H1 (cell line): ENCODE data around the gene ASCL2. TPM values are rescaled to one million over a fixed set of nuclear protein-coding genes. Genes with fewer than 3 reads are reported as not detected.

Source experiments
- CTCF ChIA-PET: fragments of 300-600 bp; sonication (Branson Sonifier 250); formaldehyde crosslinking; loops from one replicate; lab custom pipeline; 2021; ENCODE audit not compliant: partially characterized antibody; lab: Charles Lee
- POLR2A ChIA-PET: fragments of 300-600 bp; sonication (Branson Sonifier 250); formaldehyde crosslinking; loops from one replicate; lab custom pipeline; 2021; ENCODE audit warnings: inconsistent platforms; ENCODE audit not compliant: partially characterized antibody; lab: Charles Lee
- DNase-seq, 2 experiments: peaks; one replicate each; pipeline versions ENCODE4 v3.0.0 to v3.0.0-alpha.2; 2010 to 2022; ENCODE audit warnings: low spot score in 2 of 2, low read depth in 1 of 2, mixed read lengths in 1 of 2
- FAIRE-seq: peaks from 2 replicates; lab custom pipeline; 2011; peaks lifted over from hg19 to GRCh38; lab: Jason Lieb, UNC
- H2AFZ ChIP-seq: 2 replicates; pipeline ENCODE4 v1.8.1; 2012; ENCODE audit warnings: low read length, inconsistent platforms
- H2AK5ac ChIP-seq: 2 replicates; pipeline ENCODE4 v1.6.1; 2013; ENCODE audit warnings: low read depth, low read length
- H2BK120ac ChIP-seq: replicated peaks from 2 replicates; pipeline ENCODE3; 2013; ENCODE audit warnings: low read depth, low read length, inconsistent platforms
- H2BK12ac ChIP-seq: 2 replicates; pipeline ENCODE4 v1.6.1; 2013; ENCODE audit warnings: low read depth, low read length
- H2BK15ac ChIP-seq: 2 replicates; pipeline ENCODE4 v1.6.1; 2013; ENCODE audit warnings: low read length
- H2BK20ac ChIP-seq: 2 replicates; pipeline ENCODE4 v1.6.1; 2013; ENCODE audit warnings: low read length
- H2BK5ac ChIP-seq: 2 replicates; pipeline ENCODE4 v1.6.1; 2013; ENCODE audit warnings: low read depth, low read length
- H3K14ac ChIP-seq: 2 replicates; pipeline ENCODE4 v1.6.1; 2013; ENCODE audit warnings: inconsistent platforms; ENCODE audit not compliant: insufficient read length
- H3K18ac ChIP-seq: 2 replicates; pipeline ENCODE4 v1.6.1; 2013; ENCODE audit warnings: low read length; ENCODE audit errors: extremely low read depth
- H3K23ac ChIP-seq: 2 replicates; pipeline ENCODE4 v1.6.1; 2013; ENCODE audit warnings: inconsistent platforms; ENCODE audit not compliant: insufficient read length
- H3K23me2 ChIP-seq: 2 replicates; pipeline ENCODE4 v1.6.1; 2013; ENCODE audit warnings: low read depth, low read length
- H3K27ac ChIP-seq: 2 replicates; pipeline ENCODE4 v1.6.1; 2011; ENCODE audit warnings: low read depth, low read length, inconsistent platforms
- H3K27me3 ChIP-seq, 4 experiments: replicated peaks in 1 of 4; 1 replicate in 1 of 4; 2 replicates in 3 of 4; pipeline versions ENCODE4 v1.6.1 to v1.8.1; 2011 to 2013; ENCODE audit warnings: low read length in 3 of 4, mild to moderate bottlenecking in 3 of 4, inconsistent platforms in 2 of 4, mixed read lengths in 2 of 4, moderate library complexity in 1 of 4; ENCODE audit not compliant: control insufficient read depth in 3 of 4, insufficient read depth in 3 of 4; ENCODE audit errors: extremely low read depth in 1 of 4
- H3K36me3 ChIP-seq, 4 experiments: 2 replicates each; pipeline versions ENCODE4 v1.6.1 to v1.8.1; 2011 to 2013; ENCODE audit warnings: mild to moderate bottlenecking in 4 of 4, low read length in 3 of 4, moderate library complexity in 2 of 4, control low read depth in 1 of 4, inconsistent platforms in 1 of 4; ENCODE audit not compliant: insufficient read depth in 4 of 4, control insufficient read depth in 2 of 4
- H3K4ac ChIP-seq: replicated peaks from 2 replicates; pipeline ENCODE3; 2013; ENCODE audit warnings: low read length, low read depth, mixed read lengths, inconsistent platforms; ENCODE audit not compliant: insufficient read length
- H3K4me1 ChIP-seq, 4 experiments: replicated peaks in 1 of 4; 1 replicate in 1 of 4; 2 replicates in 3 of 4; pipeline versions ENCODE4 v1.6.1 to v1.8.1; 2011 to 2013; ENCODE audit warnings: low read length in 3 of 4, inconsistent platforms in 2 of 4, mixed read lengths in 1 of 4; ENCODE audit not compliant: insufficient read depth in 4 of 4, control insufficient read depth in 3 of 4
- H3K4me2 ChIP-seq, 2 experiments: 2 replicates each; pipeline versions ENCODE4 v1.6.1 to v1.8.1; 2011 to 2013; ENCODE audit warnings: low read depth in 2 of 2, low read length in 2 of 2, control low read depth in 1 of 2, inconsistent platforms in 1 of 2, mild to moderate bottlenecking in 1 of 2; ENCODE audit not compliant: insufficient read depth in 1 of 2
- H3K4me3 ChIP-seq, 4 experiments: fragments of 200-600, 300-600 bp in 1 of 4; sonication (generic), shearing (Covaris generic), sonication (Bioruptor Twin) in 1 of 4; 2 replicates each; pipeline versions ENCODE4 v1.5.1 to v1.8.1; 2011 to 2016; ENCODE audit warnings: low read length in 4 of 4, low read depth in 3 of 4, control low read depth in 2 of 4, inconsistent platforms in 2 of 4, mild to moderate bottlenecking in 2 of 4, mixed read lengths in 1 of 4, moderate library complexity in 1 of 4; ENCODE audit not compliant: insufficient read depth in 2 of 4; ENCODE audit errors: extremely low read depth in 1 of 4
- H3K56ac ChIP-seq: replicated peaks from 2 replicates; pipeline ENCODE3; 2013; ENCODE audit warnings: low read depth, mild to moderate bottlenecking, mixed read lengths, low read length, inconsistent platforms; ENCODE audit not compliant: insufficient read length
- H3K79me1 ChIP-seq: 2 replicates; pipeline ENCODE4 v1.6.1; 2013; ENCODE audit warnings: low read depth, low read length, control low read depth
- H3K79me2 ChIP-seq, 2 experiments: 2 replicates each; pipeline versions ENCODE4 v1.6.1 to v1.8.1; 2012 to 2013; ENCODE audit warnings: low read length in 2 of 2, mild to moderate bottlenecking in 2 of 2, inconsistent platforms in 1 of 2; ENCODE audit not compliant: insufficient read depth in 2 of 2, control insufficient read depth in 1 of 2
- H3K9ac ChIP-seq, 4 experiments: replicated peaks in 1 of 4; 1 replicate in 1 of 4; 2 replicates in 3 of 4; pipeline versions ENCODE4 v1.6.1 to v1.8.1; 2011 to 2013; ENCODE audit warnings: low read depth in 3 of 4, low read length in 3 of 4, control low read depth in 2 of 4, mild to moderate bottlenecking in 2 of 4, moderate library complexity in 2 of 4, inconsistent platforms in 1 of 4; ENCODE audit errors: extremely low read depth in 1 of 4
- H3K9me3 ChIP-seq, 2 experiments: 2 replicates each; pipeline versions ENCODE4 v1.6.1 to v1.8.1; 2012 to 2013; ENCODE audit warnings: mild to moderate bottlenecking in 2 of 2, moderate library complexity in 2 of 2, control low read depth in 1 of 2, inconsistent platforms in 1 of 2, low read depth in 1 of 2, low read length in 1 of 2, mixed read lengths in 1 of 2; ENCODE audit not compliant: insufficient read depth in 2 of 2
- H4K20me1 ChIP-seq, 2 experiments: replicated peaks in 1 of 2; 2 replicates each; pipeline versions ENCODE3 to v1.8.1; 2011 to 2013; ENCODE audit warnings: inconsistent platforms in 2 of 2, low read length in 2 of 2, mild to moderate bottlenecking in 1 of 2; ENCODE audit not compliant: insufficient read depth in 2 of 2, control insufficient read depth in 1 of 2
- H4K5ac ChIP-seq: 2 replicates; pipeline ENCODE4 v1.6.1; 2013; ENCODE audit warnings: low read length, low read depth, mixed read lengths, inconsistent platforms; ENCODE audit not compliant: insufficient read length
- H4K8ac ChIP-seq: 2 replicates; pipeline ENCODE4 v1.8.0; 2013; ENCODE audit warnings: mild to moderate bottlenecking, moderate library complexity, low read length, inconsistent platforms; ENCODE audit not compliant: insufficient read depth; ENCODE audit errors: extremely low read depth
- H4K91ac ChIP-seq: replicated peaks from 2 replicates; pipeline ENCODE3; 2013; ENCODE audit warnings: low read length, mixed read lengths, inconsistent platforms; ENCODE audit not compliant: insufficient read length
- BCL11A ChIP-seq, 2 experiments: IDR thresholded peaks; one replicate each; pipeline ENCODE4 v1.6.1; 2011; ENCODE audit warnings: low read depth in 2 of 2, low read length in 2 of 2, mild to moderate bottlenecking in 2 of 2
- CBX8 ChIP-seq: fragments of 300-800, 300-1000 bp; sonication (generic); IDR thresholded peaks from 2 replicates; pipeline ENCODE4 v1.7.1; 2016; ENCODE audit warnings: low read depth, low read length, borderline replicate concordance
- CREB1 ChIP-seq: IDR thresholded peaks from 2 replicates; pipeline ENCODE4 v1.6.1; 2012; ENCODE audit warnings: inconsistent platforms
- EP300 ChIP-seq, 2 experiments: IDR thresholded peaks; 1 replicate in 1 of 2; 2 replicates in 1 of 2; pipeline ENCODE4 v1.6.1; 2011 to 2012; ENCODE audit warnings: low read depth in 2 of 2, low read length in 2 of 2, mild to moderate bottlenecking in 2 of 2, borderline replicate concordance in 1 of 2, inconsistent platforms in 1 of 2, moderate library complexity in 1 of 2
- JUND ChIP-seq: IDR thresholded peaks from 2 replicates; pipeline ENCODE4 v1.6.1; 2011; ENCODE audit warnings: mild to moderate bottlenecking, improper control_type of control experiment, low read length
- POLR2AphosphoS5 ChIP-seq: IDR thresholded peaks from 2 replicates; pipeline ENCODE4 v1.6.1; 2011; ENCODE audit warnings: low read depth, low read length
- POU5F1 ChIP-seq: IDR thresholded peaks from 2 replicates; pipeline ENCODE4 v1.6.1; 2011; ENCODE audit warnings: low read depth, mild to moderate bottlenecking, low read length, moderate library complexity
- RBBP5 ChIP-seq: IDR thresholded peaks from 2 replicates; pipeline ENCODE4 v1.7.1; 2012; ENCODE audit warnings: low read depth, mild to moderate bottlenecking, inconsistent platforms, low read length, moderate library complexity, borderline replicate concordance
- RNF2 ChIP-seq: fragments of 200-900, 300-1000 bp; sonication (generic); IDR thresholded peaks from 2 replicates; pipeline ENCODE4 v1.7.1; 2016; ENCODE audit warnings: borderline replicate concordance, low read depth, mild to moderate bottlenecking, antibody characterized with exemption, low read length; ENCODE audit not compliant: poor library complexity, severe bottlenecking; ENCODE audit errors: missing control alignments
- RXRA ChIP-seq: IDR thresholded peaks from 2 replicates; pipeline ENCODE4 v1.6.1; 2011; ENCODE audit warnings: low read depth, mild to moderate bottlenecking, low read length, moderate library complexity; ENCODE audit not compliant: insufficient read depth
- TBP ChIP-seq: IDR thresholded peaks from 2 replicates; pipeline ENCODE4 v1.6.1; 2011; ENCODE audit warnings: low read depth, low read length, improper control_type of control experiment
- TEAD4 ChIP-seq: IDR thresholded peaks from 2 replicates; pipeline ENCODE4 v1.6.1; 2012; ENCODE audit warnings: low read depth, low read length, inconsistent platforms, mixed read lengths
- WGBS, 2 experiments: shearing (Covaris generic) in 1 of 2; methylation state at CpG; one replicate each; pipeline versions ENCODE4 v1.1.6 to v1.1.7; 2013 to 2015; ENCODE audit warnings: low lambda C conversion rate in 2 of 2, mixed read lengths in 2 of 2, inconsistent platforms in 1 of 2, low coverage in 1 of 2, missing lambda C conversion rate in 1 of 2; ENCODE audit not compliant: insufficient replicate concordance in 2 of 2, insufficient coverage in 1 of 2, insufficient read length in 1 of 2; ENCODE audit errors: extremely low coverage in 1 of 2, missing lambda C conversion rate in 1 of 2; 5-methylcytosine and 5-hydroxymethylcytosine counted together
- polyA plus RNA-seq, 7 experiments: library from polyadenylated mRNA; depleted of rRNA in 3 of 7; stranded (reverse) in 5 of 7; unstranded in 2 of 7; fragments of >200 nt in 5 of 7; fragments of 200-250 nt in 2 of 7; gene quantifications; 1 replicate in 5 of 7; 2 replicates in 1 of 7; 4 replicates in 1 of 7; pipeline versions ENCODE4 v1.2.1 to v1.2.3, GENCODE V29; 2011 to 2013; ENCODE audit warnings: missing spikeins in 2 of 7, mixed read lengths in 2 of 7
- total RNA-seq: library from RNA; stranded (reverse); fragmentation: NEBNext Ultra II Directional; extraction: Animal tissue kit (Norgen Biotek cat#: 25700); gene quantifications from 2 replicates; pipeline ENCODE4 v1.2.1, GENCODE V29; 2021
- TF ChIP-seq, protein P1 (sequence below): IDR thresholded peaks from 2 replicates; pipeline ENCODE4 v1.6.1; 2011; ENCODE audit warnings: low read depth, mild to moderate bottlenecking, low read length; ENCODE audit not compliant: insufficient read depth

ASCL2 gene
- total and polyA plus RNA-seq, 2 of the 8 experiments (the other 6 are each of a cell fraction or from before 2014, with no cell fraction given) = 0.51 to 0.56 TPM

DNA sequence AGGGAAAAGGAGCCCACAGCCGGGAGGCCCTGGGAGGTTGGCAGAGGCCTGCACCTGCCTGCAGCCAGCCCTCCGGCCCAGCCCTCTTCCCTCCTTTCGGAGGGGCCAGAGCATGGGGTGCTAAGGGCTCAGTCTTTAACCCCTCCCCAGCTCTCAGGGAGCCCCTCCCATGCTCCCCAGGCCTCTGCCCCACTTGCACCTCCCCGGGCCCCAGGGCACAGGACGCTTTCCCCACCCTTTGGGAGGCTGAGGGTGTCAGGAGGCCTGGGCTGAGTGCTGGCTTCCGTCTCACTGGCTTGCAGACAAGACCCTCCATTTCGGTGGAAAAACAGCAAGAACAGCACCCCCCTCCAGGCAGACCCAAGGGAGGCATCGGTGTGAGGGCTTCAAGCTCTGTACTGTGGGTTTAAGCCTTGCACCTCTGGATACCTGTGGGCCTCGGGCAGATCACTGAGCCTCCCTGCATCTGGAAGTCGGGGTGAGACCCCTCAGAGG lies 7.3 kb downstream of the ASCL2 start:
- Histone ChIP-seq H3K56ac (no peak overlapping the region), H4K20me1 (peaks cover 0 to 1% of the 10 kb centered on the region in 2 experiments), H3K9me3 (no peaks in the 10 kb centered on the region), H3K14ac (no peak overlapping the region), H3K18ac (no peak overlapping the region), H3K4me2 (no peak overlapping the region), H2BK20ac (no peak overlapping the region), H3K27ac (no peak overlapping the region), H3K23ac (no peak overlapping the region), H3K79me2 (no peaks in the 10 kb centered on the region), H4K91ac (no peak overlapping the region), H4K8ac (no peak overlapping the region), H2BK15ac (no peak overlapping the region), H2BK12ac (no peak overlapping the region), H3K9ac (no peak overlapping the region), H2BK120ac (no peak overlapping the region), H3K4me1 (peaks cover 0 to 5% (median 0%) of the 10 kb centered on the region in 4 experiments; a peak in 1 of 7 replicates), H4K5ac (no peak overlapping the region), H3K36me3 (no peaks in the 10 kb centered on the region), H2AFZ (no peak overlapping the region), H2BK5ac (no peak overlapping the region), H3K23me2 (no peaks in the 10 kb centered on the region), H3K79me1 (no peaks in the 10 kb centered on the region), H3K4ac (no peak overlapping the region), H3K4me3 (no peak overlapping the region), H2AK5ac (no peak overlapping the region), H3K27me3 (peaks cover under 1 to 33% (median 16%) of the 10 kb centered on the region in 4 experiments)
- ChIA-PET CTCF (interaction anchor here (1.0 to 2.0 kb wide), 6 partner anchors 10 to 76 kb away, joined by 3 to 7 read pairs (median 4); no protein-coding TSS in a partner anchor), POLR2A (interaction anchor here (0.8 kb wide), 1 partner anchor 21 kb away, joined by 3 read pairs; no protein-coding TSS in a partner anchor)
- TF ChIP-seq CREB1 = no peak
- no peak for TF ChIP-seq CBX8
- no peak for TF ChIP-seq RNF2
- no peak for TF ChIP-seq RXRA
- TF ChIP-seq, protein P1, sequence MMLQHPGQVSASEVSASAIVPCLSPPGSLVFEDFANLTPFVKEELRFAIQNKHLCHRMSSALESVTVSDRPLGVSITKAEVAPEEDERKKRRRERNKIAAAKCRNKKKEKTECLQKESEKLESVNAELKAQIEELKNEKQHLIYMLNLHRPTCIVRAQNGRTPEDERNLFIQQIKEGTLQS = no peak
- TF ChIP-seq BCL11A (IDR thresholded peaks at IDR 0.05; ENCODE audit: low read depth in 2 of 2, low read length in 2 of 2) = no peak
- no peak for TF ChIP-seq TBP
- TF ChIP-seq POLR2AphosphoS5 = no peak
- TF ChIP-seq TEAD4 = no peak
- no peak for TF ChIP-seq EP300 (IDR thresholded peaks at IDR 0.05; ENCODE audit: borderline replicate concordance in 1 of 2, low read depth in 2 of 2, low read length in 2 of 2)
- no peak for TF ChIP-seq POU5F1
- TF ChIP-seq JUND = no peak
- TF ChIP-seq RBBP5 = no peak
- DNase-seq (no peak), FAIRE-seq (no peak)
- 83% methylated on average over 7 of the region's 10 CpGs; no CpG with 5 or more reads in 1 of the 2 experiments for WGBS, 2 experiments
